H1 (cell line): ENCODE data around the gene TEKT5. TPM values are rescaled to one million over a fixed set of nuclear protein-coding genes. Genes with fewer than 3 reads are reported as not detected.

Experiments used
- CTCF ChIA-PET: fragments of 300-600 bp; sonication (Branson Sonifier 250); formaldehyde crosslinking; loops from one replicate; lab custom pipeline; 2021; ENCODE audit not compliant: partially characterized antibody; lab: Charles Lee
- POLR2A ChIA-PET: fragments of 300-600 bp; sonication (Branson Sonifier 250); formaldehyde crosslinking; loops from one replicate; lab custom pipeline; 2021; ENCODE audit warnings: inconsistent platforms; ENCODE audit not compliant: partially characterized antibody; lab: Charles Lee
- DNase-seq, 2 experiments: peaks; one replicate each; pipeline versions ENCODE4 v3.0.0 to v3.0.0-alpha.2; 2010 to 2022; ENCODE audit warnings: low spot score in 2 of 2, low read depth in 1 of 2, mixed read lengths in 1 of 2
- FAIRE-seq: peaks from 2 replicates; lab custom pipeline; 2011; peaks lifted over from hg19 to GRCh38; lab: Jason Lieb, UNC
- H2AFZ ChIP-seq: 2 replicates; pipeline ENCODE4 v1.8.1; 2012; ENCODE audit warnings: low read length, inconsistent platforms
- H2AK5ac ChIP-seq: 2 replicates; pipeline ENCODE4 v1.6.1; 2013; ENCODE audit warnings: low read depth, low read length
- H2BK120ac ChIP-seq: replicated peaks from 2 replicates; pipeline ENCODE3; 2013; ENCODE audit warnings: low read depth, low read length, inconsistent platforms
- H2BK12ac ChIP-seq: 2 replicates; pipeline ENCODE4 v1.6.1; 2013; ENCODE audit warnings: low read depth, low read length
- H2BK15ac ChIP-seq: 2 replicates; pipeline ENCODE4 v1.6.1; 2013; ENCODE audit warnings: low read length
- H2BK20ac ChIP-seq: 2 replicates; pipeline ENCODE4 v1.6.1; 2013; ENCODE audit warnings: low read length
- H2BK5ac ChIP-seq: 2 replicates; pipeline ENCODE4 v1.6.1; 2013; ENCODE audit warnings: low read depth, low read length
- H3K14ac ChIP-seq: 2 replicates; pipeline ENCODE4 v1.6.1; 2013; ENCODE audit warnings: inconsistent platforms; ENCODE audit not compliant: insufficient read length
- H3K18ac ChIP-seq: 2 replicates; pipeline ENCODE4 v1.6.1; 2013; ENCODE audit warnings: low read length; ENCODE audit errors: extremely low read depth
- H3K23ac ChIP-seq: 2 replicates; pipeline ENCODE4 v1.6.1; 2013; ENCODE audit warnings: inconsistent platforms; ENCODE audit not compliant: insufficient read length
- H3K23me2 ChIP-seq: 2 replicates; pipeline ENCODE4 v1.6.1; 2013; ENCODE audit warnings: low read depth, low read length
- H3K27ac ChIP-seq: 2 replicates; pipeline ENCODE4 v1.6.1; 2011; ENCODE audit warnings: low read depth, low read length, inconsistent platforms
- H3K27me3 ChIP-seq, 4 experiments: replicated peaks in 1 of 4; 1 replicate in 1 of 4; 2 replicates in 3 of 4; pipeline versions ENCODE4 v1.6.1 to v1.8.1; 2011 to 2013; ENCODE audit warnings: low read length in 3 of 4, mild to moderate bottlenecking in 3 of 4, inconsistent platforms in 2 of 4, mixed read lengths in 2 of 4, moderate library complexity in 1 of 4; ENCODE audit not compliant: control insufficient read depth in 3 of 4, insufficient read depth in 3 of 4; ENCODE audit errors: extremely low read depth in 1 of 4
- H3K36me3 ChIP-seq, 4 experiments: 2 replicates each; pipeline versions ENCODE4 v1.6.1 to v1.8.1; 2011 to 2013; ENCODE audit warnings: mild to moderate bottlenecking in 4 of 4, low read length in 3 of 4, moderate library complexity in 2 of 4, control low read depth in 1 of 4, inconsistent platforms in 1 of 4; ENCODE audit not compliant: insufficient read depth in 4 of 4, control insufficient read depth in 2 of 4
- H3K4ac ChIP-seq: replicated peaks from 2 replicates; pipeline ENCODE3; 2013; ENCODE audit warnings: low read length, low read depth, mixed read lengths, inconsistent platforms; ENCODE audit not compliant: insufficient read length
- H3K4me1 ChIP-seq, 4 experiments: replicated peaks in 1 of 4; 1 replicate in 1 of 4; 2 replicates in 3 of 4; pipeline versions ENCODE4 v1.6.1 to v1.8.1; 2011 to 2013; ENCODE audit warnings: low read length in 3 of 4, inconsistent platforms in 2 of 4, mixed read lengths in 1 of 4; ENCODE audit not compliant: insufficient read depth in 4 of 4, control insufficient read depth in 3 of 4
- H3K4me2 ChIP-seq, 2 experiments: 2 replicates each; pipeline versions ENCODE4 v1.6.1 to v1.8.1; 2011 to 2013; ENCODE audit warnings: low read depth in 2 of 2, low read length in 2 of 2, control low read depth in 1 of 2, inconsistent platforms in 1 of 2, mild to moderate bottlenecking in 1 of 2; ENCODE audit not compliant: insufficient read depth in 1 of 2
- H3K4me3 ChIP-seq, 4 experiments: fragments of 200-600, 300-600 bp in 1 of 4; sonication (generic), shearing (Covaris generic), sonication (Bioruptor Twin) in 1 of 4; 2 replicates each; pipeline versions ENCODE4 v1.5.1 to v1.8.1; 2011 to 2016; ENCODE audit warnings: low read length in 4 of 4, low read depth in 3 of 4, control low read depth in 2 of 4, inconsistent platforms in 2 of 4, mild to moderate bottlenecking in 2 of 4, mixed read lengths in 1 of 4, moderate library complexity in 1 of 4; ENCODE audit not compliant: insufficient read depth in 2 of 4; ENCODE audit errors: extremely low read depth in 1 of 4
- H3K56ac ChIP-seq: replicated peaks from 2 replicates; pipeline ENCODE3; 2013; ENCODE audit warnings: low read depth, mild to moderate bottlenecking, mixed read lengths, low read length, inconsistent platforms; ENCODE audit not compliant: insufficient read length
- H3K79me1 ChIP-seq: 2 replicates; pipeline ENCODE4 v1.6.1; 2013; ENCODE audit warnings: low read depth, low read length, control low read depth
- H3K79me2 ChIP-seq, 2 experiments: 2 replicates each; pipeline versions ENCODE4 v1.6.1 to v1.8.1; 2012 to 2013; ENCODE audit warnings: low read length in 2 of 2, mild to moderate bottlenecking in 2 of 2, inconsistent platforms in 1 of 2; ENCODE audit not compliant: insufficient read depth in 2 of 2, control insufficient read depth in 1 of 2
- H3K9ac ChIP-seq, 4 experiments: replicated peaks in 1 of 4; 1 replicate in 1 of 4; 2 replicates in 3 of 4; pipeline versions ENCODE4 v1.6.1 to v1.8.1; 2011 to 2013; ENCODE audit warnings: low read depth in 3 of 4, low read length in 3 of 4, control low read depth in 2 of 4, mild to moderate bottlenecking in 2 of 4, moderate library complexity in 2 of 4, inconsistent platforms in 1 of 4; ENCODE audit errors: extremely low read depth in 1 of 4
- H3K9me3 ChIP-seq, 2 experiments: 2 replicates each; pipeline versions ENCODE4 v1.6.1 to v1.8.1; 2012 to 2013; ENCODE audit warnings: mild to moderate bottlenecking in 2 of 2, moderate library complexity in 2 of 2, control low read depth in 1 of 2, inconsistent platforms in 1 of 2, low read depth in 1 of 2, low read length in 1 of 2, mixed read lengths in 1 of 2; ENCODE audit not compliant: insufficient read depth in 2 of 2
- H4K20me1 ChIP-seq, 2 experiments: replicated peaks in 1 of 2; 2 replicates each; pipeline versions ENCODE3 to v1.8.1; 2011 to 2013; ENCODE audit warnings: inconsistent platforms in 2 of 2, low read length in 2 of 2, mild to moderate bottlenecking in 1 of 2; ENCODE audit not compliant: insufficient read depth in 2 of 2, control insufficient read depth in 1 of 2
- H4K5ac ChIP-seq: 2 replicates; pipeline ENCODE4 v1.6.1; 2013; ENCODE audit warnings: low read length, low read depth, mixed read lengths, inconsistent platforms; ENCODE audit not compliant: insufficient read length
- H4K8ac ChIP-seq: 2 replicates; pipeline ENCODE4 v1.8.0; 2013; ENCODE audit warnings: mild to moderate bottlenecking, moderate library complexity, low read length, inconsistent platforms; ENCODE audit not compliant: insufficient read depth; ENCODE audit errors: extremely low read depth
- H4K91ac ChIP-seq: replicated peaks from 2 replicates; pipeline ENCODE3; 2013; ENCODE audit warnings: low read length, mixed read lengths, inconsistent platforms; ENCODE audit not compliant: insufficient read length
- ATF2 ChIP-seq: IDR thresholded peaks from 2 replicates; pipeline ENCODE4 v1.6.1; 2012; ENCODE audit warnings: low read length, inconsistent platforms
- CREB1 ChIP-seq: IDR thresholded peaks from 2 replicates; pipeline ENCODE4 v1.6.1; 2012; ENCODE audit warnings: inconsistent platforms
- EZH2 ChIP-seq: fragments of 200-600 bp; sonication (generic); IDR thresholded peaks from 2 replicates; pipeline ENCODE4 v1.7.1; 2012; ENCODE audit warnings: low read depth, mild to moderate bottlenecking, moderate library complexity, low read length, inconsistent platforms; ENCODE audit not compliant: severe bottlenecking
- GTF2F1 ChIP-seq: IDR thresholded peaks from 2 replicates; pipeline ENCODE4 v1.6.1; 2012; ENCODE audit warnings: low read depth, low read length, improper control_type of control experiment, borderline replicate concordance
- KDM4A ChIP-seq: IDR thresholded peaks from one replicate; pipeline ENCODE4 v1.7.1; 2012; ENCODE audit warnings: low read depth, mild to moderate bottlenecking, moderate library complexity, low read length, inconsistent platforms; ENCODE audit not compliant: severe bottlenecking
- POLR2AphosphoS5 ChIP-seq: IDR thresholded peaks from 2 replicates; pipeline ENCODE4 v1.6.1; 2011; ENCODE audit warnings: low read depth, low read length
- RBBP5 ChIP-seq: IDR thresholded peaks from 2 replicates; pipeline ENCODE4 v1.7.1; 2012; ENCODE audit warnings: low read depth, mild to moderate bottlenecking, inconsistent platforms, low read length, moderate library complexity, borderline replicate concordance
- SIX5 ChIP-seq: IDR thresholded peaks from 2 replicates; pipeline ENCODE4 v1.6.1; 2011; ENCODE audit warnings: mild to moderate bottlenecking, low read depth, low read length
- WGBS, 2 experiments: shearing (Covaris generic) in 1 of 2; methylation state at CpG; one replicate each; pipeline versions ENCODE4 v1.1.6 to v1.1.7; 2013 to 2015; ENCODE audit warnings: low lambda C conversion rate in 2 of 2, mixed read lengths in 2 of 2, inconsistent platforms in 1 of 2, low coverage in 1 of 2, missing lambda C conversion rate in 1 of 2; ENCODE audit not compliant: insufficient replicate concordance in 2 of 2, insufficient coverage in 1 of 2, insufficient read length in 1 of 2; ENCODE audit errors: extremely low coverage in 1 of 2, missing lambda C conversion rate in 1 of 2; 5-methylcytosine and 5-hydroxymethylcytosine counted together
- polyA plus RNA-seq, 7 experiments: library from polyadenylated mRNA; depleted of rRNA in 3 of 7; stranded (reverse) in 5 of 7; unstranded in 2 of 7; fragments of >200 nt in 5 of 7; fragments of 200-250 nt in 2 of 7; gene quantifications; 1 replicate in 5 of 7; 2 replicates in 1 of 7; 4 replicates in 1 of 7; pipeline versions ENCODE4 v1.2.1 to v1.2.3, GENCODE V29; 2011 to 2013; ENCODE audit warnings: missing spikeins in 2 of 7, mixed read lengths in 2 of 7
- total RNA-seq: library from RNA; stranded (reverse); fragmentation: NEBNext Ultra II Directional; extraction: Animal tissue kit (Norgen Biotek cat#: 25700); gene quantifications from 2 replicates; pipeline ENCODE4 v1.2.1, GENCODE V29; 2021

The TEKT5 gene
- total and polyA plus RNA-seq, 2 of the 8 experiments (the other 6 are each of a cell fraction or from before 2014, with no cell fraction given): 0.95 TPM; not detected in 1

- Histone ChIP-seq H3K9ac (no peak overlapping the region), H3K9me3 (no peaks in the 10 kb centered on the region), H3K14ac (no peak overlapping the region), H2BK5ac (no peak overlapping the region), H2BK12ac (no peak overlapping the region), H2BK15ac (no peak overlapping the region)
- CTCF ChIA-PET: interaction anchor here (1.0 to 2.1 kb wide), 5 partner anchors 23 to 103 kb away, joined by 3 to 4 read pairs (median 3); no protein-coding TSS in a partner anchor
- TF ChIP-seq ATF2: no peak
- TF ChIP-seq EZH2: no peak
- TF ChIP-seq SIX5: no peak
- no peak for TF ChIP-seq GTF2F1
- TF ChIP-seq KDM4A: no peak
- no peak for TF ChIP-seq POLR2AphosphoS5
- TF ChIP-seq CREB1: no peak
- TF ChIP-seq RBBP5: no peak
- TF ChIP-seq, all 59 proteins: peak for 0
- Histone ChIP-seq H3K4ac (no peak overlapping the region), H3K18ac (no peak overlapping the region), H3K27ac (no peak overlapping the region), H3K79me1 (no peaks in the 10 kb centered on the region), H4K91ac (no peak overlapping the region), H3K56ac (no peak overlapping the region), H4K5ac (no peak overlapping the region), H2BK120ac (no peak overlapping the region), H3K4me1 (peaks cover 4 to 15% (median 8%) of the 10 kb centered on the region in 4 experiments), H3K4me2 (no peak overlapping the region), H3K4me3 (no peak overlapping the region), H2AK5ac (no peak overlapping the region), H4K20me1 (no peaks in the 10 kb centered on the region), H3K79me2 (no peaks in the 10 kb centered on the region), H2AFZ (no peak overlapping the region), H3K23ac (no peak overlapping the region), H3K36me3 (no peaks in the 10 kb centered on the region), H4K8ac (no peak overlapping the region), H2BK20ac (no peak overlapping the region), H3K27me3 (no peaks in the 10 kb centered on the region; a peak in 1 of 7 replicates), H3K23me2 (no peaks in the 10 kb centered on the region)
- POLR2A ChIA-PET: no interaction called here
- WGBS, 2 experiments: 84% methylated on average over 6 of the region's 6 CpGs; no CpG with 5 or more reads in 1 of the 2 experiments
- DNase-seq: no peak
- no peak for FAIRE-seq
Observed at GRCh38 chr16:10624527-10624926, 70.2 kb downstream of the TEKT5 start.
